Heart left ventricle (tissue), 16 donors: ENCODE measurements around the gene ICA1. TPM values are rescaled to one million over a fixed set of nuclear protein-coding genes. Genes with fewer than 3 reads are reported as not detected.
A peak's percentile ranks its signal among the peaks of the same experiment; 100 is the strongest.

Experiments
- ATAC-seq, 4 donors: fragments of 200-7000 bp; cut with Tn5 transposase; one replicate each; pipeline ENCODE4 v1.9.1; 2020 to 2022; ENCODE audit warnings: moderate library complexity in 4 of 4, mild to moderate bottlenecking in 3 of 4, moderate number of reproducible peaks in 1 of 4
- DNase-seq, 5 donors: peaks; one replicate each; pipeline ENCODE4 v3.0.0-alpha.2; 2020
- H3K27ac ChIP-seq, 12 donors: fragments of 200-600 bp; sonication (generic) in 4 of 12; one replicate each; pipeline versions ENCODE4 v1.5.0 to v1.8.0; 2016 to 2022; ENCODE audit warnings: mild to moderate bottlenecking in 2 of 12
- H3K27me3 ChIP-seq, 9 donors: fragments of 200-600 bp; sonication (generic) in 2 of 9; one replicate each; pipeline versions ENCODE4 v1.5.1 to v1.8.0; 2016 to 2022; ENCODE audit warnings: mild to moderate bottlenecking in 3 of 9
- H3K36me3 ChIP-seq, 9 donors: fragments of 200-600 bp; sonication (generic) in 2 of 9; one replicate each; pipeline versions ENCODE4 v1.5.0 to v1.8.0; 2018 to 2022; ENCODE audit warnings: mild to moderate bottlenecking in 2 of 9
- H3K4me1 ChIP-seq, 12 donors: fragments of 200-600 bp; sonication (generic) in 4 of 12; one replicate each; pipeline versions ENCODE4 v1.5.0 to v1.8.0; 2016 to 2022; ENCODE audit warnings: mild to moderate bottlenecking in 3 of 12
- H3K4me3 ChIP-seq, 12 donors: fragments of 200-600 bp; sonication (generic) in 4 of 12; one replicate each; pipeline versions ENCODE4 v1.5.0 to v1.8.0; 2017 to 2022; ENCODE audit warnings: mild to moderate bottlenecking in 9 of 12, moderate library complexity in 4 of 12
- H3K9me3 ChIP-seq, 12 donors: fragments of 200-600 bp; sonication (generic) in 4 of 12; one replicate each; pipeline versions ENCODE4 v1.5.0 to v1.8.0; 2016 to 2022; ENCODE audit warnings: mild to moderate bottlenecking in 1 of 12
- POLR2A ChIP-seq, 2 donors: fragments of 450-650 bp; IDR thresholded peaks; one replicate each; pipeline ENCODE4 v1.6.1; 2017; ENCODE audit warnings: antibody characterized with exemption in 2 of 2, mild to moderate bottlenecking in 2 of 2, moderate library complexity in 2 of 2
- WGBS, 4 donors: extraction: QIAGEN DNeasy Blood & Tissue Kit in 2 of 4; methylation state at CpG; one replicate each; pipeline versions ENCODE4 v1.1.5 to v1.1.7; 2013 to 2018; 5-methylcytosine and 5-hydroxymethylcytosine counted together
- intact Hi-C, 10 donors: fragments of 100-400 bp; cut with DNase I; formaldehyde crosslinking; loops; one replicate each; pipeline versions ENCODE4 v1.11.1 to v1.14.2; 2022
- polyA plus RNA-seq, 2 donors: library from polyadenylated mRNA; stranded (reverse); fragments of 200-250 nt; gene quantifications; one replicate each; pipeline ENCODE4 v1.2.3, GENCODE V29; 2013
- total RNA-seq, 9 donors: library from RNA; depleted of rRNA in 2 of 9; stranded (reverse); fragments of >200 nt in 2 of 9; fragmentation: NEBNext Ultra II Directional in 3 of 9; extraction: Animal tissue kit (Norgen Biotek cat#: 25700) in 3 of 9; gene quantifications; one replicate each; pipeline versions ENCODE4 v1.1.0 to v1.2.4, GENCODE V29; 2016 to 2023
- TF ChIP-seq, protein P1 (sequence below), 12 donors: fragments of 200-600 bp; sonication (generic) in 4 of 12; IDR thresholded peaks; one replicate each; pipeline versions ENCODE4 v1.5.0 to v1.8.0; 2018 to 2022; ENCODE audit warnings: antibody characterized with exemption in 12 of 12, mild to moderate bottlenecking in 5 of 12
- donor health status: ischemic (EF 13 %, LVEDD 7.1; RV severe dilation, severe dysfunction).
- donor health status: healthy with polysubstance abuse.
- donor health status: DM: no; HTN: yes; CAD: no.
- donor health status: DM: no; HTN: no; CAD: no.
- donor health status: ischemic (EF 25% LVEDD 6.9; RV normal size, moderate dysfunction).
- donor health status: ischemic (EF 25% LVEDD 5.7; RV mildly dilated, moderate dysfunction).
- donor health status: healthy.
- donor health status: DM: yes; HTN: yes; CAD: no.
- donor health status: ischemic (EF 35%, LVEDD 5.7; RV mildly dilated, moderate dysfunction).
- donor health status: nonischemic (EF 11% LVEDD 7.7; RV severe dilation, severe dysfunction).
- donor health status: DM: yes; HTN: yes; CAD: no.
- donor health status: PGD.
- donor health status: ischemic (EF 29% LVEDD 5.4; RV normal size, mild dysfunction).
- donor health status: nonischemic (EF 23%, LVEDD 6.1; RV moderate dilation, normal function).

ICA1 gene
- total and polyA plus RNA-seq, 11 donors: 23.8 to 74.4 (median 54.4) TPM

DNA sequence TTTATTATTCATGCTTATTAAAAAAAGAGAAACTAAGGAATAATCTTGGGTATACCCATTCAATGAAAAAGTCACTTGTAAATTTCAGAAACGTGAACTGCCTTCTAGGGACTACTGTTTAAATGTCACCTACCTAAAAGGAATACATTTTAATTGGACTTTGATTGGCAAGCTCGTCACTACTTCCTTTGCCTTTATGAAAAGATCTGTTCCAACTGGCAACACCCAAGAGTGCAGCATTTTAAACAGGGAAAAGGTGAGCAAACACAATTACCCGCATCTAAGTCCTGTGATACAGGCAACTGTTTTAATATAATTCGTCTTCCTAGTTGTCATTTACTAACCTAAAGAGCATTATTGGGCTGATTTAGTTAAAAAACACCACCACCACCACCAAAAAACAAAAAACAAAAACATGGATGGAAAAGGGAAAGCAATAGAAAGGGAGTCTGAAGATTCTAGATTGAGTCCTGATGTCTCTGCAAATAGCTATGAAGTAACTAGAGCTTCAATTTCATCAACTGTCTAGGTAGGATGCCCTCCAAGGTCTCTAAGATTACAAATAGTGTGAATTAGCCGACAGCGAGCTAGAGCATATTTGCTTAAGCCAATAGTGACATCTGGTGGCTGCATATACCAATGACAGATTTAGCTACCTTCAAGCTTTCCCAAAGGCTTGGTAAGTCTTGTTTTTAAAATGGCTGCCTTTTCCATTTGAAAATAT lies 33.8 kb upstream of the ICA1 start:
- Histone ChIP-seq H3K9me3 (no peaks in the 10 kb centered on the region), H3K27ac (no peak overlapping the region), H3K27me3 (no peaks in the 10 kb centered on the region), H3K4me3 (no peak overlapping the region), H3K4me1 (peaks cover 0 to 1% (median 0%) of the 10 kb centered on the region in 12 donors), H3K36me3 (no peaks in the 10 kb centered on the region)
- intact Hi-C loops: loop anchor here in 8 of 10 donors (5.0 to 10.0 kb wide), 5 partner anchors 61 to 871 kb away; no protein-coding TSS in a partner anchor
- peak; percentile 64 to 97 (median 91) for ATAC-seq
- WGBS, 4 donors: 43 to 52% (median 49%) methylated on average over 6 of the region's 6 CpGs
- peak in 2 of 5 donors; percentile 29 to 40 for DNase-seq
- TF ChIP-seq POLR2A (IDR thresholded peaks at IDR 0.05): no peak
- TF ChIP-seq, protein P1, sequence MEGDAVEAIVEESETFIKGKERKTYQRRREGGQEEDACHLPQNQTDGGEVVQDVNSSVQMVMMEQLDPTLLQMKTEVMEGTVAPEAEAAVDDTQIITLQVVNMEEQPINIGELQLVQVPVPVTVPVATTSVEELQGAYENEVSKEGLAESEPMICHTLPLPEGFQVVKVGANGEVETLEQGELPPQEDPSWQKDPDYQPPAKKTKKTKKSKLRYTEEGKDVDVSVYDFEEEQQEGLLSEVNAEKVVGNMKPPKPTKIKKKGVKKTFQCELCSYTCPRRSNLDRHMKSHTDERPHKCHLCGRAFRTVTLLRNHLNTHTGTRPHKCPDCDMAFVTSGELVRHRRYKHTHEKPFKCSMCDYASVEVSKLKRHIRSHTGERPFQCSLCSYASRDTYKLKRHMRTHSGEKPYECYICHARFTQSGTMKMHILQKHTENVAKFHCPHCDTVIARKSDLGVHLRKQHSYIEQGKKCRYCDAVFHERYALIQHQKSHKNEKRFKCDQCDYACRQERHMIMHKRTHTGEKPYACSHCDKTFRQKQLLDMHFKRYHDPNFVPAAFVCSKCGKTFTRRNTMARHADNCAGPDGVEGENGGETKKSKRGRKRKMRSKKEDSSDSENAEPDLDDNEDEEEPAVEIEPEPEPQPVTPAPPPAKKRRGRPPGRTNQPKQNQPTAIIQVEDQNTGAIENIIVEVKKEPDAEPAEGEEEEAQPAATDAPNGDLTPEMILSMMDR (IDR thresholded peaks at IDR 0.05): peak; percentile 55 to 86 (median 76)

DNA sequence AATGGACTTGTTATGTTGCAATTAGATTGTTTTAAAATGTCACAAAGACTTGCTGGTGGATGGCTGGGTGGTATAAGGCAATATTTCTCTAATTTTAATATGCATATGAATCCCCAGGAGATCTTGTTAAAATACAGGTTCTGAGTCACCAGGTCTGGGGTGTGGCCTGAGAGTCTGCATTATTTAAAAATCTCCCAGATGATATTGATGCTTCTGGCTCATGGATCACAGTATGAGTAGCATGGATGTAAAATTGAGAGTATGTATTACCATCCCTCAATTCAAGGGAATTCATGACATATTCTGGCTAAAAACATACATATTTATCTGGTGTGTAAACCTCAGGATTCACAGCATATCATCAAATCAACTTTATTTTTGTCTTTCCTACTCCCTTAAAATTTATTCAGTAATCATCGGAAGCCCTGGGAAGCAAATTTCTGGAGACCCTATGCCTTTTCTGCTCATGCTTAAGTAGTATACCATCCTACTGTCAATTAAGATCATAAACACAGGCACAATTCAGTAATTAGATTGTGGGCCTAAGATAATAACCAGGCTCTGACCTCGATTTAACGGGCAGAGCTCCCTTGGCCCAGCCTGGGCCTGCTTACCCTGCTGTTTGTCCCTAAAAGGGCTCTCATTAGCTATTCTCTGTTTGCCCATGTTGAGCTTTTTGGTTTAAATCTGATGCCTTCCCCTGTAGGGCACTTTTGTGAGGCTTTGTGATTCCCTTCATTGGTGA lies 29.6 kb upstream of the ICA1 start:
- H3K4me1 ChIP-seq: peaks cover 0 to 20% (median 2%) of the 10 kb centered on the region in 12 donors
- no peaks in the 10 kb centered on the region for H3K27me3 ChIP-seq
- peak overlapping the region in 1 of 12 donors; percentile 48 for H3K27ac ChIP-seq
- H3K9me3 ChIP-seq: no peaks in the 10 kb centered on the region
- H3K36me3 ChIP-seq: no peaks in the 10 kb centered on the region
- DNase-seq (no peak), ATAC-seq (no peak)
- intact Hi-C loops: loop anchor here in 8 of 10 donors (5.0 to 10.0 kb wide), 4 partner anchors 57 to 867 kb away; no protein-coding TSS in a partner anchor
- TF ChIP-seq, protein P1 (IDR thresholded peaks at IDR 0.05): no peak
- TF ChIP-seq POLR2A (IDR thresholded peaks at IDR 0.05): no peak
- 74 to 89% (median 87%) methylated on average over 3 of the region's 3 CpGs for WGBS, 4 donors
- no peak overlapping the region for H3K4me3 ChIP-seq

DNA sequence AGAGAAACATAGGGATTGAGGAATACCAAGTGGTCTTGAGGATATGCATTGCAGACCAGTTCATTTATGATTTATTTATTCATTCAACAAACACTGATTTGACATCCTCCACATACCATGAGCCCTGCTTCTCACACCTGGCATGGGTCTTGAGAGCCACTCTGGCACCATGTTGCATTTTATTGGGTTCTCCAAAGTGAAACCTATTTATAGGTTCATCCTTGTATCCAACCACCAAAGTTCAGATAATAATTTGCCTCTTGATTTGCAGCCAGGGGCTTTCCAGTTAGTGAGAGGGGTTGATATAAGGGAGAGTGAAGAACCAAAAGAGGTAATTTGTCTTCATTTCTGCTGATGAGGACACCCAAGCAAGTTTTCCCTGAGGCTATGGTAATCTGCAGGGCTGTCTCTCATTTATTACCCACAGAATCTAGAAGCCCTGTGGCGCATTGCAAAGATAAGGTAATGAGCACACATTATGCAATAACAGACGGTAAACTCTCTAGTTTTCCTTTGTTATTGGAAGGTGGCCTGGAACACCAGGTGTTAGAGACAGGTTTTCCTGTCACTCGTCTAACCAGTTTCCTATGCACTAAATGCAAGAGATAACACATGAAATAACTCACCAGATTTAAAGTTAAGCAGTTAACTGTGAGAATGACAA lies 28.8 kb upstream of the ICA1 start:
- Histone ChIP-seq H3K27me3 (no peaks in the 10 kb centered on the region), H3K4me1 (peaks cover 0 to 20% (median 2%) of the 10 kb centered on the region in 12 donors), H3K27ac (peak overlapping the region in 1 of 12 donors; percentile 48), H3K4me3 (no peak overlapping the region), H3K9me3 (no peaks in the 10 kb centered on the region), H3K36me3 (no peaks in the 10 kb centered on the region)
- intact Hi-C loops: loop anchor here in 8 of 10 donors (5.0 to 10.0 kb wide), 4 partner anchors 56 to 866 kb away; no protein-coding TSS in a partner anchor
- 22 to 26% (median 23%) methylated on average over 3 of the region's 3 CpGs for WGBS, 4 donors
- DNase-seq (no peak), ATAC-seq (peak in 2 of 4 donors; percentile 81 to 85)
- no peak for TF ChIP-seq POLR2A (IDR thresholded peaks at IDR 0.05)
- TF ChIP-seq, protein P1 (IDR thresholded peaks at IDR 0.05): no peak
